ENCODE measurements around the gene IGF2R.
"Not testable (repeated sequence)": the region's sequence is repeated elsewhere in the genome, so short reads cannot be mapped to it uniquely, and the experiment has no call there.

Gene IGF2R

GRCh38 chr6:160124007-160124406 is 155.1 kb downstream of the IGF2R start:
- no peak for DNase-seq (ENCODE audit: low read depth)
- no peak overlapping the region for H3K4me3 ChIP-seq (ENCODE audit: low read depth, low read length)

DNA sequence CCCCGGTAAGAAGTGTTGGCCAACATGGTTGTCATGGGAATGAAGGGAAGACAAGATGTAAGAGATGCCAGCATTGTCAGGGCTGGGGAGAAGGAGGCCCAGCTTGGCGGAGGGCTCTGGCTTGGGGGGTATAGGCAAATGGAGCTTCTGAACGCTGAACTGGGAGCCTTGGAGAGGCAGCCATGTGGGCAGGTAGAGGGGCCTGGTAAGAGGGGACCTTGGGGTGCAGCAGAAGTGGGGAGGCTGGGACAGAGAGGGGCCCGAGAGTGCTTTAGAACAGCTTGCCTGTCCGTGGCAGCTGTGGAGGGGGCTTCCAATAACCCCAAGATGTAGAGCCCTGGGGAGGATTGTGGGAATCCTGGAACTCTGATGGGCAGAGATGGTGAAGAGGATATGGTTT is 155.7 kb downstream of the IGF2R start:
- no peak overlapping the region for H3K4me3 ChIP-seq (ENCODE audit: low read depth, low read length)
- no peak for DNase-seq (ENCODE audit: low read depth)
- TF ChIP-seq, protein P1, sequence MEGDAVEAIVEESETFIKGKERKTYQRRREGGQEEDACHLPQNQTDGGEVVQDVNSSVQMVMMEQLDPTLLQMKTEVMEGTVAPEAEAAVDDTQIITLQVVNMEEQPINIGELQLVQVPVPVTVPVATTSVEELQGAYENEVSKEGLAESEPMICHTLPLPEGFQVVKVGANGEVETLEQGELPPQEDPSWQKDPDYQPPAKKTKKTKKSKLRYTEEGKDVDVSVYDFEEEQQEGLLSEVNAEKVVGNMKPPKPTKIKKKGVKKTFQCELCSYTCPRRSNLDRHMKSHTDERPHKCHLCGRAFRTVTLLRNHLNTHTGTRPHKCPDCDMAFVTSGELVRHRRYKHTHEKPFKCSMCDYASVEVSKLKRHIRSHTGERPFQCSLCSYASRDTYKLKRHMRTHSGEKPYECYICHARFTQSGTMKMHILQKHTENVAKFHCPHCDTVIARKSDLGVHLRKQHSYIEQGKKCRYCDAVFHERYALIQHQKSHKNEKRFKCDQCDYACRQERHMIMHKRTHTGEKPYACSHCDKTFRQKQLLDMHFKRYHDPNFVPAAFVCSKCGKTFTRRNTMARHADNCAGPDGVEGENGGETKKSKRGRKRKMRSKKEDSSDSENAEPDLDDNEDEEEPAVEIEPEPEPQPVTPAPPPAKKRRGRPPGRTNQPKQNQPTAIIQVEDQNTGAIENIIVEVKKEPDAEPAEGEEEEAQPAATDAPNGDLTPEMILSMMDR (IDR thresholded peaks at IDR 0.05; ENCODE audit: insufficient read depth, low read depth, low read length, missing control alignments), result no peak

More at GRCh38 chr6:160124007-160124406, 155.1 kb downstream of the IGF2R start:
- TF ChIP-seq, protein P1 (IDR thresholded peaks at IDR 0.05; ENCODE audit: insufficient read depth, low read depth, low read length, missing control alignments), result no peak

GRCh38 chr6:160125105-160125504 is 156.2 kb downstream of the IGF2R start:
- DNase-seq (ENCODE audit: low read depth); H3K4me3 ChIP-seq (ENCODE audit: low read depth, low read length): not testable (repeated sequence)

DNA sequence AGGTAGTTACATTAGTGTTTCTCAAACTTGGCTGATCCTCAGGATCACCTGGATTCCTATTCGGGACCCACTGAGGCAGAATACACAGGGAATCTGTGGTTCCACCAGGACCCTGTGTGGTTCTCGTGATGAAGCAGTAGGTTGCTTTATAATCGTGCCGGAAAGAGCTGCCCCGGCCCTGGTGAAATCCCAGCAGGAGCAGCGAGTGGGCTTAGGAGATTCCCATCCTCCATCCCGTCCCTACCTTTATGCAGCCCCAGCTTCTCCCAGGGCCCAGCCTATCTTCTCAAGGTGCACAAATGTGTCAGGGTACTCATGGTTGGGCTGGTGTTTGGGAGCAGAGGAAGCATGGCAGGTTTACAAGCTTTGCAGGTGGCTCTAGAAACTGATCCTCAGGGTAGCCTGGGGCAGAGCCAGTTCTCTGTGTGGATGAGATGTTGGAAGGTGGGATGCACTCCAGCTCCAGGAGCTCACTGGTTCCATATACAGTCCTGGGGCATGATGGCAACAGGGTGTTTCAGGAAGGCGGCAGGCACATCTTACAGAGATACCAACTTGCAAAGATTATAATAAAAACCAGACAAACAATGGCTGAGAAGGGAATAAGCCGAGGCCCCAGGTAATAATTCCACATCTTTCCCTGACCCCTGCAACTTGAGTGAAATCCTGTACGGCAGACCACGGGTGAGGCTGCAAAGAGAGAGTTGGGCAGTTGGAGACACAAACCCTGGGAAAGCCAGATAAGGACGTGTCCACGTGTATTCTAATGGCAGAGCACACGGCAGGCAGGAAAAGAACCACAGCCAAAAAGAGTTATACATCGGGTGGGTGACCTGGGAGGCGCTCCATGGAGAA is 158.6 kb downstream of the IGF2R start:
- TF ChIP-seq, protein P1 (IDR thresholded peaks at IDR 0.05; ENCODE audit: insufficient read depth, low read depth, low read length, missing control alignments), result no peak
- no peak overlapping the region for H3K4me3 ChIP-seq (ENCODE audit: low read depth, low read length)
- DNase-seq (ENCODE audit: low read depth), result no peak

DNA sequence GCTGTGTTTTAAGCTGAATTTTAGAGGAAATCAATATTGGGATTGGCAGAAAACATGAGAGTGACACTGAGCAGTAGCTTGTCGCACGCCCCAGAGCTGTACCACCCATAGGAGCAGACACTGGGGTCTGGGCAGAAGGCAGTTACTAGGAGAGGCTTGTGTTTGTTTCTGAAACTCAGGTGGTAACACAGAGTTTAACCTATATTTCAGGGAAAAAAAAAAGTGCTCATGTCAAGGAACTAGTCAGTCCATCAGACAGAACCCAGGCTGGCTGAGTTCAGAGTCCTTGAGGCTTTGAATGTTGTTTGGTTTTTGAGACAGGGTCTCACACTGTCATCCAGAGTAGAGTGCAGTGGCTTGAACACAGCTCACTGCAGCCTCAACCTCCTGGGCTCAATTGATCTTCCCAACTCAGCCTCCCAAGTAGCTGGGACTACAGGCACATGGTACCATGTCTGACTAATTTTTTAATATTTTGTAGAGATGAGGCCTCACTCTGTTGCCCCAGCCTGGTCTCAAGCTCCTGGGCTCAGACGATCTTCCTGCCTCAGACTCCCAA is 159.3 kb downstream of the IGF2R start:
- DNase-seq (ENCODE audit: low read depth), result no peak
- TF ChIP-seq, protein P1 (IDR thresholded peaks at IDR 0.05; ENCODE audit: insufficient read depth, low read depth, low read length, missing control alignments), result no peak
- no peak overlapping the region for H3K4me3 ChIP-seq (ENCODE audit: low read depth, low read length)

DNA sequence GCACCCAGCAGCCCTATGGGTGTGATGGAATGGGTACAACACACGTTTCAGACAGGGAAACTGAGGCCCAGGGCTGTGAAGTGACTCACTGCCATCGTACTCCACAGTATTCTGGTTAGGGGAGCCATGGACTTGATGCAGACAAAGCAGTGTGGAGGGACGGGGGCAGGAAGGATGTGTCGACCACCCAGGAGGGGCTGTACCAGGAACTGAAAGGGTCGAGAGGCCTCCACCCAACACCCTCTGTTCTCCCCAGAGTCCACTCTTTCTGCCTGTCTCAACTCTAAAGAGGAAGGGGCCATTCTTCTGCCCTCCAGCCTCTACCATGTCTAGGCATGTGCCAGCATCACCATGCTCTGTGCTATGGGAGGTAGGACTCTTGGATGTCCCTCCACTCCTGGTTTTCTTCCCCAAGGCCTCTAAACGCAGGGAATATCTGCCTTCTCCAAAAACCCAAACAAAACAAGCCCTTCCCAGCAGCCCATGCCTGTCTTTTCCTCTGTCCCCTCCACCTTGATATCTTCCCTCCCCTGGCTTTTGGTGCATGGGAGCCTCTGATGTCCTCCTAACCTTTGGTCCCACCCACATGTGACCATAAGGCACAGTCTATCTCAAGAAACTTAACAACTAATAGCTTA is 160.1 kb downstream of the IGF2R start:
- TF ChIP-seq, protein P1 (IDR thresholded peaks at IDR 0.05; ENCODE audit: insufficient read depth, low read depth, low read length, missing control alignments), result no peak
- H3K4me3 ChIP-seq (ENCODE audit: low read depth, low read length), result no peak overlapping the region
- DNase-seq (ENCODE audit: low read depth), result no peak

GRCh38 chr6:160129881-160130615 is 161.2 kb downstream of the IGF2R start:
- DNase-seq (ENCODE audit: low read depth), result no peak
- TF ChIP-seq, protein P1 (IDR thresholded peaks at IDR 0.05; ENCODE audit: insufficient read depth, low read depth, low read length, missing control alignments), result no peak
- no peak overlapping the region for H3K4me3 ChIP-seq (ENCODE audit: low read depth, low read length)

Data from GM12865 (cell line).